Adrenal gland (tissue), 5 donors: ENCODE data around the gene TMLHE.
"Not testable (repeated sequence)": the region's sequence is repeated elsewhere in the genome, so short reads cannot be mapped to it uniquely, and the experiment has no call there.

Experiments used
- POLR2A ChIP-seq, 2 donors: fragments of 450-650 bp; IDR thresholded peaks; one replicate each; pipeline ENCODE4 v1.6.1; 2017; ENCODE audit warnings: antibody characterized with exemption in 2 of 2, mild to moderate bottlenecking in 2 of 2, moderate library complexity in 1 of 2
- TF ChIP-seq, protein P1 (sequence below), 6 experiments: fragments of 450-650 bp in 4 of 6; fragments of 200-600 bp in 2 of 6; sonication (generic) in 1 of 6; IDR thresholded peaks; 1 replicate in 5 of 6; 2 replicates in 1 of 6; pipeline versions ENCODE4 v1.5.1 to v1.8.0; 2016 to 2021; ENCODE audit warnings: antibody characterized with exemption in 6 of 6, mild to moderate bottlenecking in 2 of 6, moderate library complexity in 1 of 6
- donor health status: DM: no; HTN: no; CAD: no.

DNA sequence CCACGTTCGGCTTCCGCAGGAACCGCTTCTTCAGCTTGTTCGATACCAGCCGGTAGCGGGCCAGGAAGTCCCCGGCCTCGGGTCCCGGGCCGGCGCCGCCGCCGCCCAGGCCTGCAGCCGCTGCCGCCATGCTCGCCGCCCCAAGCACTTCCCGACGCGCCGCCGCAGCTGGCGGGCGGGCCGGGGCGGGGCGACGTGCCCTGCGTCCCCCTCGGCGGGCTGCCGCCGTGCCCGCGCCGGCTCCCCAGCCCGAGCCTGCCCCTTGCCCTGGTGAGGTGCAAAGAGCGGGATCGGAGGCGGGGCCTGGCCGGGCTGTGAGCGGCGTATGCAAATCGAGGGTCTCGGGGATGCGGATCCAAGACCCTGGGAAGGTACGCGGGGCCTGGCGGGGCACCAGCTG, 154.3 kb downstream of the TMLHE start, which contains the start of gene F8A3:
- TF ChIP-seq, protein P1, sequence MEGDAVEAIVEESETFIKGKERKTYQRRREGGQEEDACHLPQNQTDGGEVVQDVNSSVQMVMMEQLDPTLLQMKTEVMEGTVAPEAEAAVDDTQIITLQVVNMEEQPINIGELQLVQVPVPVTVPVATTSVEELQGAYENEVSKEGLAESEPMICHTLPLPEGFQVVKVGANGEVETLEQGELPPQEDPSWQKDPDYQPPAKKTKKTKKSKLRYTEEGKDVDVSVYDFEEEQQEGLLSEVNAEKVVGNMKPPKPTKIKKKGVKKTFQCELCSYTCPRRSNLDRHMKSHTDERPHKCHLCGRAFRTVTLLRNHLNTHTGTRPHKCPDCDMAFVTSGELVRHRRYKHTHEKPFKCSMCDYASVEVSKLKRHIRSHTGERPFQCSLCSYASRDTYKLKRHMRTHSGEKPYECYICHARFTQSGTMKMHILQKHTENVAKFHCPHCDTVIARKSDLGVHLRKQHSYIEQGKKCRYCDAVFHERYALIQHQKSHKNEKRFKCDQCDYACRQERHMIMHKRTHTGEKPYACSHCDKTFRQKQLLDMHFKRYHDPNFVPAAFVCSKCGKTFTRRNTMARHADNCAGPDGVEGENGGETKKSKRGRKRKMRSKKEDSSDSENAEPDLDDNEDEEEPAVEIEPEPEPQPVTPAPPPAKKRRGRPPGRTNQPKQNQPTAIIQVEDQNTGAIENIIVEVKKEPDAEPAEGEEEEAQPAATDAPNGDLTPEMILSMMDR (IDR thresholded peaks at IDR 0.05), result not testable (repeated sequence)
- not testable (repeated sequence) for TF ChIP-seq POLR2A (IDR thresholded peaks at IDR 0.05)
